Sigmoid colon (tissue), 7 donors: ENCODE measurements around the gene RNF149. TPM values are rescaled to one million over a fixed set of nuclear protein-coding genes. Genes with fewer than 3 reads are reported as not detected.

ENCODE experiments used
- DNase-seq: peaks from one replicate; pipeline ENCODE4 v3.0.0-alpha.2; 2019
- H3K27ac ChIP-seq, 4 donors: fragments of 200-600 bp; sonication (generic); one replicate each; pipeline ENCODE4 v1.5.1; 2016 to 2019; ENCODE audit warnings: mild to moderate bottlenecking in 1 of 4
- H3K27me3 ChIP-seq, 3 donors: fragments of 200-600 bp; sonication (generic); one replicate each; pipeline ENCODE4 v1.5.1; 2019; ENCODE audit warnings: mild to moderate bottlenecking in 1 of 3
- H3K36me3 ChIP-seq, 4 donors: fragments of 200-600 bp; sonication (generic); one replicate each; pipeline ENCODE4 v1.5.1; 2016 to 2019
- H3K4me1 ChIP-seq, 4 donors: fragments of 200-600 bp; sonication (generic); one replicate each; pipeline ENCODE4 v1.5.1; 2017 to 2019
- H3K4me3 ChIP-seq, 4 donors: fragments of 200-600 bp; sonication (generic); one replicate each; pipeline ENCODE4 v1.5.1; 2017 to 2019; ENCODE audit warnings: mild to moderate bottlenecking in 2 of 4, moderate library complexity in 1 of 4
- H3K9me3 ChIP-seq, 4 donors: fragments of 200-600 bp in 3 of 4; sonication (generic) in 3 of 4; one replicate each; pipeline versions ENCODE4 v1.5.1 to v1.6.1; 2013 to 2019
- EP300 ChIP-seq, 4 donors: sonication (generic); formaldehyde crosslinking; IDR thresholded peaks; one replicate each; pipeline ENCODE4 v1.6.1; 2017; ENCODE audit warnings: antibody characterized with exemption in 4 of 4
- POLR2A ChIP-seq, 2 donors: fragments of 450-650 bp; IDR thresholded peaks; one replicate each; pipeline ENCODE4 v1.6.1; 2016; ENCODE audit warnings: antibody characterized with exemption in 2 of 2, mild to moderate bottlenecking in 2 of 2, moderate library complexity in 2 of 2
- POLR2AphosphoS5 ChIP-seq, 4 donors: sonication (generic); formaldehyde crosslinking; IDR thresholded peaks; one replicate each; pipeline ENCODE4 v1.6.1; 2017; ENCODE audit warnings: antibody characterized with exemption in 4 of 4
- WGBS, 2 donors: extraction: QIAGEN DNeasy Blood & Tissue Kit; methylation state at CpG; one replicate each; pipeline ENCODE4 v1.1.7; 2013; 5-methylcytosine and 5-hydroxymethylcytosine counted together
- intact Hi-C: fragments of 100-400 bp; cut with DNase I; formaldehyde crosslinking; loops from one replicate; pipeline ENCODE4 v1.15.1; 2023
- polyA plus RNA-seq, 3 donors: library from polyadenylated mRNA; stranded (reverse); fragments of 200-250 nt; gene quantifications; one replicate each; pipeline ENCODE4 v1.2.3, GENCODE V29; 2013
- total RNA-seq, 4 donors: library from RNA; depleted of rRNA; stranded (reverse); fragments of >200 nt; gene quantifications; one replicate each; pipeline ENCODE4 v1.1.0, GENCODE V29; 2016
- TF ChIP-seq, protein P1 (sequence below), 4 experiments: fragments of 450-650 bp in 3 of 4; fragments of 200-600 bp in 1 of 4; IDR thresholded peaks; one replicate each; pipeline ENCODE4 v1.5.1; 2016 to 2019; ENCODE audit warnings: antibody characterized with exemption in 4 of 4, mild to moderate bottlenecking in 3 of 4, moderate library complexity in 2 of 4
- donor health status: healthy with polysubstance abuse.
- donor health status: Bipolar disorder and iron deficiency.
- donor health status: healthy.

RNF149 gene
- total and polyA plus RNA-seq, 7 donors: 11.4 to 65.4 (median 40.0) TPM

DNA sequence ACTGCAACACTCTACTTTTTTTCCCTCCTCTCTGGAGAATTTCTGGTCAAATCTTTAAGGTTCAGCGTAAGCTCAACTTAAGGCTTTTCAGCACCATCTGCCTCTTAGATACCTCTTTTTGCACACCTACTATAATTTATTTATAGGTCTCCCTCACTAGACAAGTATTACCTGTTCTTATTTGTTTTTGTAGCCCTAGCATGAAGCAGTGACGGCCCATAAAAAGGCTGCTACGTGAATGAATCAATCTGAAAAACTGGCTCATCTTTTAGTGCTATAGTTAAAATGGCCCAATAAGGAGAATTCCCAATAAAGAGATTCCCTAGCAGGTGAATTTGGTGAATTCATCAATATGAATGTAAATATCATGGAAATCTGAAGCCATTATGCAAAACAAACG is 6.5 kb downstream of the RNF149 start:
- Histone ChIP-seq H3K27me3 (no peaks in the 10 kb centered on the region), H3K4me3 (no peak overlapping the region), H3K27ac (no peak overlapping the region), H3K36me3 (peaks cover 0 to 6% (median 0%) of the 10 kb centered on the region in 4 donors), H3K9me3 (no peaks in the 10 kb centered on the region), H3K4me1 (peaks cover 0 to 69% (median 44%) of the 10 kb centered on the region in 4 donors)
- TF ChIP-seq EP300 (IDR thresholded peaks at IDR 0.05): no peak
- TF ChIP-seq, protein P1, sequence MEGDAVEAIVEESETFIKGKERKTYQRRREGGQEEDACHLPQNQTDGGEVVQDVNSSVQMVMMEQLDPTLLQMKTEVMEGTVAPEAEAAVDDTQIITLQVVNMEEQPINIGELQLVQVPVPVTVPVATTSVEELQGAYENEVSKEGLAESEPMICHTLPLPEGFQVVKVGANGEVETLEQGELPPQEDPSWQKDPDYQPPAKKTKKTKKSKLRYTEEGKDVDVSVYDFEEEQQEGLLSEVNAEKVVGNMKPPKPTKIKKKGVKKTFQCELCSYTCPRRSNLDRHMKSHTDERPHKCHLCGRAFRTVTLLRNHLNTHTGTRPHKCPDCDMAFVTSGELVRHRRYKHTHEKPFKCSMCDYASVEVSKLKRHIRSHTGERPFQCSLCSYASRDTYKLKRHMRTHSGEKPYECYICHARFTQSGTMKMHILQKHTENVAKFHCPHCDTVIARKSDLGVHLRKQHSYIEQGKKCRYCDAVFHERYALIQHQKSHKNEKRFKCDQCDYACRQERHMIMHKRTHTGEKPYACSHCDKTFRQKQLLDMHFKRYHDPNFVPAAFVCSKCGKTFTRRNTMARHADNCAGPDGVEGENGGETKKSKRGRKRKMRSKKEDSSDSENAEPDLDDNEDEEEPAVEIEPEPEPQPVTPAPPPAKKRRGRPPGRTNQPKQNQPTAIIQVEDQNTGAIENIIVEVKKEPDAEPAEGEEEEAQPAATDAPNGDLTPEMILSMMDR (IDR thresholded peaks at IDR 0.05): no peak
- no peak for TF ChIP-seq POLR2A (IDR thresholded peaks at IDR 0.05)
- no peak for TF ChIP-seq POLR2AphosphoS5 (IDR thresholded peaks at IDR 0.05)
- intact Hi-C loops: no loop called here
- WGBS, 2 donors: 42 to 71% methylated on average over 4 of the region's 4 CpGs
- DNase-seq: no peak

DNA sequence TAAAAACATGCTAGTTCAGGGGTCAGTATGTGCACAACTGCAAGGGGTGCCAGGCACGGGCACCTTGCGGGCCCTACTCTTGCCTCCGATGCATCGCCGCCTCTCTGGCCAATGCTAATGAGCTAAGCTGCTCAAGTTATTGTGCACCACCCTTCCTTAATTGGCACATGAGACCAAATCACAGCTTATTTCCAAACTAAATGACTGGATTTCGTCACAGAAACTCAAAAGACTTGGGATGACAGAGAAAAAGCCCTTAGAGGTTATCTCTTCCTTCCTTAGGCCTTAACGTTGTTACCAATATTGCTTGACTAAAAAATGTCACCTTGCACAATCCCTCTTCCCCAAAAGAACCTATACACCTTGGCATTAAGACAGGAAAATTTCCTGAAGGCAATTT is 7.7 kb downstream of the RNF149 start:
- TF ChIP-seq EP300 (IDR thresholded peaks at IDR 0.05) (no peak), POLR2A (IDR thresholded peaks at IDR 0.05) (no peak), POLR2AphosphoS5 (IDR thresholded peaks at IDR 0.05) (no peak)
- TF ChIP-seq, protein P1 (IDR thresholded peaks at IDR 0.05): no peak
- H3K4me3 ChIP-seq: no peak overlapping the region
- no peak overlapping the region for H3K27ac ChIP-seq
- H3K36me3 ChIP-seq: peaks cover 0 to 6% (median 0%) of the 10 kb centered on the region in 4 donors
- peaks cover 0 to 58% (median 37%) of the 10 kb centered on the region in 4 donors for H3K4me1 ChIP-seq
- 74 to 76% methylated on average over 7 of the region's 7 CpGs for WGBS, 2 donors
- H3K27me3 ChIP-seq: no peaks in the 10 kb centered on the region
- intact Hi-C loops: no loop called here
- DNase-seq: no peak
- no peaks in the 10 kb centered on the region for H3K9me3 ChIP-seq

DNA sequence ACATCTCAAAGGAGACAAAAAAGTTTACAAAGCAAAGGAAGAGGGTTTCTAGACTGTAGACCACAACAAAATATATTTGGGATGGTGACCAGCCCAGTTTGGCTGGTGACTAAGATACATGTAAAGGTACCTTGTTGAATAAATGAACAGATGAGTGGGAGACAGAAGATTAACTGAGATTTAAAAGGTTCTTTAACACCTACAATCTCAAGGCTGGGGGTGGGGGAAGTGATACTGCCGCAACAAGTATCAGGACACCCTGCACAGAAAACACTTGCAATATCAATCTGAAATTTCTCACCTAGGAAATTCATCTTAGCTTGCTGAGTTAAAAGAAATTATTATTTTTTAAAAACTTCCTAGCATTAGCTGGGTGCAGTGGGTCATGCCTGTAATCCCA is 8.3 kb downstream of the RNF149 start:
- Histone ChIP-seq H3K9me3 (no peaks in the 10 kb centered on the region), H3K27ac (no peak overlapping the region), H3K27me3 (no peaks in the 10 kb centered on the region), H3K36me3 (peaks cover 0 to 6% (median 0%) of the 10 kb centered on the region in 4 donors), H3K4me3 (no peak overlapping the region), H3K4me1 (peaks cover 0 to 57% (median 32%) of the 10 kb centered on the region in 4 donors)
- 83 to 93% methylated on average over 1 of the region's 1 CpG for WGBS, 2 donors
- intact Hi-C loops: no loop called here
- no peak for TF ChIP-seq EP300 (IDR thresholded peaks at IDR 0.05)
- TF ChIP-seq POLR2AphosphoS5 (IDR thresholded peaks at IDR 0.05): no peak
- TF ChIP-seq POLR2A (IDR thresholded peaks at IDR 0.05): no peak
- TF ChIP-seq, protein P1 (IDR thresholded peaks at IDR 0.05): no peak
- no peak for DNase-seq

DNA sequence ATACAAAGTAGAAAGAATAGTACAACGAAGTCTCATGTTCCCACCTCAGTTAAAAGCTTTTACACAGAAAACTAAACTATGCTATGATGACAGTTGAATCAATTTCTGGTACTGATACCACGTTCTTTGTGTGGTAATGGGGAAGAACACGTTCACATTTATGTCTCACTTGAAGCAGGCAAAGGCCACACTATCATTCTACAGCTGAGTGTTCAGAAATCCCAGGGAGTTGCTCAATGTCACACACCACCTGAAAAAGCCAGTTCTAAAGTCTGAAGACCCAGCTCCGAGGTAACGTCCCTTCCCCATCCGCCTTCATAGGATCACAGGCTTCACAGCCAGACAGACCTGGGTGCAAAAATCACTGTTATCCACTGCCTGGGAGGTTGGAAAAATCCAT is 8.9 kb downstream of the RNF149 start:
- no peak overlapping the region for H3K27ac ChIP-seq
- no peak overlapping the region for H3K4me3 ChIP-seq
- no peak for TF ChIP-seq EP300 (IDR thresholded peaks at IDR 0.05)
- TF ChIP-seq POLR2AphosphoS5 (IDR thresholded peaks at IDR 0.05): no peak
- TF ChIP-seq, protein P1 (IDR thresholded peaks at IDR 0.05): no peak
- TF ChIP-seq POLR2A (IDR thresholded peaks at IDR 0.05): no peak
- H3K9me3 ChIP-seq: no peaks in the 10 kb centered on the region
- H3K27me3 ChIP-seq: no peaks in the 10 kb centered on the region
- peaks cover 0 to 11% (median 0%) of the 10 kb centered on the region in 4 donors for H3K36me3 ChIP-seq
- WGBS, 2 donors: 73 to 76% methylated on average over 6 of the region's 6 CpGs
- no peak for DNase-seq
- peaks cover 0 to 51% (median 28%) of the 10 kb centered on the region in 4 donors for H3K4me1 ChIP-seq
- intact Hi-C loops: no loop called here

DNA sequence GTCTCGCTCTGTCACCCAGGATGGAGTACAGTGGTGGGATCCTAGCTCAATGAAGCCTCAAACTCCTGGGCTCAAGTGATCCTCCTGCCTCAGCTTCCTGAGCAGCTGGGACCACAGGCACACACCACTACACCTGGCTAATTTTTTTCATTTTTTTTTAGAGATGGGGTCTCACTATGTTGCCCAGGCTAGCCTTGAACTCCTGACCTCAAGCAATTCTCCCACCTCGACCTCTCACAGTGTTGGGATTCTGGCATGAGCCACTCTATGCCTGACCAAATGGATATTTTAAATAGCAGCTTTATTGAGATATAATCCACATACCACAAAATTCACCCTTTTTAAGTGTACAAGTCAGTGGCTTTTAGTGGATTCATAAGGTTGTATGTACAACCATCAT is 11.1 kb downstream of the RNF149 start:
- intact Hi-C loops: no loop called here
- H3K4me1 ChIP-seq: peaks cover 0 to 41% (median 20%) of the 10 kb centered on the region in 4 donors
- no peak overlapping the region for H3K4me3 ChIP-seq
- peaks cover 0 to 34% (median 0%) of the 10 kb centered on the region in 4 donors for H3K36me3 ChIP-seq
- H3K27ac ChIP-seq: no peak overlapping the region
- H3K9me3 ChIP-seq: no peaks in the 10 kb centered on the region
- DNase-seq: no peak
- H3K27me3 ChIP-seq: no peaks in the 10 kb centered on the region
- TF ChIP-seq POLR2A (IDR thresholded peaks at IDR 0.05) (no peak), POLR2AphosphoS5 (IDR thresholded peaks at IDR 0.05) (no peak), EP300 (IDR thresholded peaks at IDR 0.05) (no peak)
- TF ChIP-seq, protein P1 (IDR thresholded peaks at IDR 0.05): no peak
- 83 to 93% methylated on average over 2 of the region's 2 CpGs for WGBS, 2 donors
